SK-N-SH (cell line): ENCODE data around the gene ACBD6. TPM values are rescaled to one million over a fixed set of nuclear protein-coding genes. Genes with fewer than 3 reads are reported as not detected.

Source experiments
- CTCF ChIA-PET: fragments of 300-600, 350-600 bp; formaldehyde crosslinking; extraction: SDS; loops from one replicate; lab custom pipeline; 2021; lab: Yijun Ruan, JAX
- POLR2A ChIA-PET: fragments of 350-600 bp; sonication (Branson Sonifier 250); formaldehyde crosslinking; extraction: SDS; loops from one replicate; lab custom pipeline; 2020; ENCODE audit warnings: antibody characterized with exemption, inconsistent platforms; lab: Yijun Ruan, JAX
- DNase-seq: peaks from one replicate; pipeline ENCODE4 v3.0.0; 2012
- H2AFZ ChIP-seq: fragments of 200-600 bp; sonication (generic); 2 replicates; pipeline ENCODE4 v1.8.1; 2016; ENCODE audit warnings: antibody characterized with exemption, mild to moderate bottlenecking, low read depth
- H3F3A ChIP-seq: fragments of 200-600 bp; sonication (generic); replicated peaks from 2 replicates; pipeline ENCODE3; 2016; ENCODE audit warnings: antibody characterized with exemption, mild to moderate bottlenecking; ENCODE audit not compliant: insufficient read depth
- H3K27ac ChIP-seq, 2 experiments: fragments of 200-500 bp in 1 of 2; fragments of 200-600 bp in 1 of 2; sonication (Bioruptor generic) in 1 of 2; sonication (generic), shearing (Covaris generic) in 1 of 2; 2 replicates each; pipeline versions ENCODE4 v1.5.1 to v1.6.1; 2014 to 2016; ENCODE audit warnings: low read depth in 2 of 2, inconsistent platforms in 1 of 2, low read length in 1 of 2, mild to moderate bottlenecking in 1 of 2, mixed read lengths in 1 of 2
- H3K27me3 ChIP-seq: fragments of 200-600 bp; sonication (generic), shearing (Covaris generic); 2 replicates; pipeline ENCODE4 v1.6.1; 2016; ENCODE audit warnings: mixed run types; ENCODE audit not compliant: insufficient read depth
- H3K36me3 ChIP-seq, 2 experiments: fragments of 200-500 bp in 1 of 2; fragments of 200-600 bp in 1 of 2; sonication (Bioruptor generic) in 1 of 2; sonication (generic) in 1 of 2; replicated peaks in 1 of 2; 2 replicates each; pipeline versions ENCODE3 to v1.5.1; 2014 to 2016; ENCODE audit warnings: low read length in 1 of 2, mild to moderate bottlenecking in 1 of 2; ENCODE audit not compliant: insufficient read depth in 2 of 2, control insufficient read depth in 1 of 2
- H3K4me1 ChIP-seq, 2 experiments: fragments of 200-500 bp in 1 of 2; fragments of 200-600 bp in 1 of 2; sonication (Bioruptor generic) in 1 of 2; sonication (generic), shearing (Covaris generic) in 1 of 2; 2 replicates each; pipeline versions ENCODE4 v1.5.1 to v1.6.1; 2014 to 2016; ENCODE audit warnings: low read depth in 1 of 2, low read length in 1 of 2, mixed run types in 1 of 2; ENCODE audit not compliant: insufficient read depth in 2 of 2, control insufficient read depth in 1 of 2
- H3K4me2 ChIP-seq: fragments of 200-600 bp; sonication (generic), shearing (Covaris generic); 2 replicates; pipeline ENCODE4 v1.6.1; 2017; ENCODE audit warnings: mixed run types
- H3K4me3 ChIP-seq, 2 experiments: fragments of 200-500 bp in 1 of 2; fragments of 200-600 bp in 1 of 2; sonication (Bioruptor generic) in 1 of 2; sonication (generic), shearing (Covaris generic) in 1 of 2; 2 replicates each; pipeline versions ENCODE4 v1.5.1 to v1.8.1; 2014 to 2016; ENCODE audit warnings: low read depth in 2 of 2, inconsistent platforms in 1 of 2, low read length in 1 of 2, mild to moderate bottlenecking in 1 of 2, mixed read lengths in 1 of 2, moderate library complexity in 1 of 2
- H3K79me2 ChIP-seq: fragments of 200-600 bp; sonication (generic); 2 replicates; pipeline ENCODE4 v1.8.1; 2017; ENCODE audit warnings: mild to moderate bottlenecking; ENCODE audit not compliant: insufficient read depth
- H3K9ac ChIP-seq: fragments of 200-600 bp; sonication (generic); 2 replicates; pipeline ENCODE4 v1.6.1; 2017; ENCODE audit warnings: mixed run types
- H3K9me2 ChIP-seq: fragments of 200-600 bp; sonication (generic); 2 replicates; pipeline ENCODE4 v1.6.1; 2017; ENCODE audit warnings: mixed run types
- H3K9me3 ChIP-seq: fragments of 200-600 bp; sonication (generic); 2 replicates; pipeline ENCODE4 v1.6.1; 2017; ENCODE audit warnings: mixed run types, mild to moderate bottlenecking, moderate library complexity
- H4K20me1 ChIP-seq: fragments of 200-600 bp; sonication (generic); 2 replicates; pipeline ENCODE4 v1.6.1; 2017; ENCODE audit warnings: mild to moderate bottlenecking, mixed run types; ENCODE audit not compliant: insufficient read depth
- CHD2 ChIP-seq: fragments of 150-350 bp; IDR thresholded peaks from 2 replicates; pipeline ENCODE4 v1.6.1; 2018; ENCODE audit warnings: low read length; ENCODE audit not compliant: partially characterized antibody
- CTCF ChIP-seq: fragments of 200-600 bp; sonication (generic); IDR thresholded peaks from 2 replicates; pipeline ENCODE4 v1.6.1; 2017; ENCODE audit warnings: antibody characterized with exemption, mild to moderate bottlenecking, moderate library complexity
- EP300 ChIP-seq, 2 experiments: IDR thresholded peaks; 2 replicates each; pipeline versions ENCODE4 v1.4.0 to v1.6.1; 2012; ENCODE audit warnings: borderline replicate concordance in 1 of 2, low read depth in 1 of 2, low read length in 1 of 2
- EZH2phosphoT487 ChIP-seq: fragments of 200-600 bp; sonication (generic); IDR thresholded peaks from 2 replicates; pipeline ENCODE4 v1.6.1; 2017; ENCODE audit warnings: low read depth, mixed run types, mild to moderate bottlenecking, antibody characterized with exemption, moderate library complexity, borderline replicate concordance
- FOXM1 ChIP-seq: IDR thresholded peaks from 2 replicates; pipeline ENCODE4 v1.4.0; 2012; ENCODE audit warnings: low read depth, mild to moderate bottlenecking
- GABPA ChIP-seq: IDR thresholded peaks from 2 replicates; pipeline ENCODE4 v1.4.0; 2012; ENCODE audit warnings: low read depth, mild to moderate bottlenecking
- IRF3 ChIP-seq: fragments of 150-350 bp; IDR thresholded peaks from 2 replicates; pipeline ENCODE4 v1.6.1; 2016; ENCODE audit warnings: mild to moderate bottlenecking, low read depth, low read length
- MEF2A ChIP-seq: IDR thresholded peaks from 2 replicates; pipeline ENCODE4 v1.4.0; 2012; ENCODE audit warnings: low read depth, borderline replicate concordance
- NFIC ChIP-seq: IDR thresholded peaks from 2 replicates; pipeline ENCODE4 v1.4.0; 2012; ENCODE audit warnings: borderline replicate concordance
- RFX5 ChIP-seq: IDR thresholded peaks from 2 replicates; pipeline ENCODE4 v1.6.1; 2012; ENCODE audit warnings: mild to moderate bottlenecking, improper control_type of control experiment, low read length
- SMC3 ChIP-seq: IDR thresholded peaks from 2 replicates; pipeline ENCODE4 v1.6.1; 2012; ENCODE audit warnings: low read depth, low read length, improper control_type of control experiment
- TEAD4 ChIP-seq: IDR thresholded peaks from 2 replicates; pipeline ENCODE4 v1.4.0; 2012; ENCODE audit warnings: mild to moderate bottlenecking, borderline replicate concordance; ENCODE audit not compliant: insufficient read depth
- USF1 ChIP-seq: IDR thresholded peaks from 2 replicates; pipeline ENCODE4 v1.4.0; 2012; ENCODE audit warnings: low read depth, borderline replicate concordance
- USF2 ChIP-seq: fragments of 150-350 bp; IDR thresholded peaks from 2 replicates; pipeline ENCODE4 v1.6.1; 2017; ENCODE audit warnings: antibody characterized with exemption, low read length, low read depth, borderline replicate concordance
- YY1 ChIP-seq: IDR thresholded peaks from 2 replicates; pipeline ENCODE4 v1.4.0; 2012; ENCODE audit warnings: low read depth, mild to moderate bottlenecking
- ZBTB33 ChIP-seq: IDR thresholded peaks from 2 replicates; pipeline ENCODE4 v1.4.0; 2012; ENCODE audit warnings: low read depth, borderline replicate concordance
- polyA plus RNA-seq, 3 experiments: library from polyadenylated mRNA; depleted of rRNA; stranded (reverse); fragments of >200 nt; gene quantifications; 2 replicates each; pipeline ENCODE4 v1.2.3, GENCODE V29; 2012

The ACBD6 gene
- polyA plus RNA-seq, 1 of the 3 experiments (the other 2 are of a cell fraction) = 60.9 TPM

- no peak for DNase-seq
- H3K9me2 ChIP-seq = no peaks in the 10 kb centered on the region
- no peaks in the 10 kb centered on the region for H3K27me3 ChIP-seq
- peaks cover 8% of the 10 kb centered on the region; the same call in 1 of the 2 replicates for H3K79me2 ChIP-seq
- H4K20me1 ChIP-seq = no peaks in the 10 kb centered on the region
- H3K9ac ChIP-seq = no peak overlapping the region
- POLR2A ChIA-PET = no interaction called here
- no peak overlapping the region for H3K4me3 ChIP-seq
- H3K9me3 ChIP-seq = no peaks in the 10 kb centered on the region
- H2AFZ ChIP-seq = no peak overlapping the region
- no peaks in the 10 kb centered on the region for H3F3A ChIP-seq
- peaks cover 7 to 20% of the 10 kb centered on the region in 2 experiments for H3K36me3 ChIP-seq
- H3K27ac ChIP-seq = no peak overlapping the region
- H3K4me2 ChIP-seq = no peak overlapping the region
- peaks cover 0 to 2% of the 10 kb centered on the region in 2 experiments; a peak in 2 of 4 replicates for H3K4me1 ChIP-seq
- CTCF ChIA-PET = interaction anchor here (2.8 kb wide), 1 partner anchor 24 kb away, joined by 11 read pairs; no protein-coding TSS in a partner anchor
- TF ChIP-seq YY1 (no peak), IRF3 (no peak), USF1 (no peak), FOXM1 (no peak), ZBTB33 (no peak), SMC3 (no peak), CHD2 (no peak), NFIC (no peak), EZH2phosphoT487 (no peak), EP300 (IDR thresholded peaks at IDR 0.05; ENCODE audit: borderline replicate concordance in 1 of 2, low read depth in 1 of 2, low read length in 1 of 2) (no peak), GABPA (no peak), MEF2A (no peak), USF2 (no peak), CTCF (no peak), TEAD4 (no peak), RFX5 (no peak)
These were observed 110.4 kb downstream of the ACBD6 start for GRCh38 chr1:180392020-180392419.
